Stimulated activated CD8-positive, alpha-beta memory T cell treated with anti-CD3 and anti-CD28 coated beads, Interleukin-7, amount 100 ng/mL, for 48 hours (primary cell): ENCODE data around the gene AFAP1.
A peak's percentile ranks its signal among the peaks of the same experiment; 100 is the strongest.

Experiments
- DNase-seq, 2 donors: peaks; one replicate each; pipeline ENCODE4 v3.0.0-alpha.2; 2020; ENCODE audit warnings: low read depth in 1 of 2; ENCODE audit errors: extremely low read depth in 1 of 2

AFAP1 gene

GRCh38 chr4:7867701-7868435 lies 71.8 kb downstream of the AFAP1 start:
- no peak for DNase-seq

- DNase-seq = no peak
Observed at GRCh38 chr4:7867191-7867590, 72.5 kb downstream of the AFAP1 start.

GRCh38 chr4:7865533-7865932 lies 74.1 kb downstream of the AFAP1 start:
- DNase-seq = no peak

- no peak for DNase-seq
Observed at GRCh38 chr4:7864685-7865084, 75.0 kb downstream of the AFAP1 start.

GRCh38 chr4:7863911-7864681 lies 75.6 kb downstream of the AFAP1 start:
- DNase-seq = no peak

- no peak for DNase-seq
Observed at GRCh38 chr4:7862561-7863192, 77.0 kb downstream of the AFAP1 start.

GRCh38 chr4:7861440-7861881 lies 78.2 kb downstream of the AFAP1 start:
- DNase-seq = no peak

- DNase-seq = no peak
Observed at GRCh38 chr4:7860600-7861163, 79.0 kb downstream of the AFAP1 start.

- DNase-seq = no peak
Observed at GRCh38 chr4:7859326-7859725, 80.3 kb downstream of the AFAP1 start.

GRCh38 chr4:7858498-7858897 lies 81.2 kb downstream of the AFAP1 start:
- no peak for DNase-seq

GRCh38 chr4:7857993-7858392 lies 81.7 kb downstream of the AFAP1 start:
- no peak for DNase-seq

GRCh38 chr4:7857238-7857701 lies 82.4 kb downstream of the AFAP1 start:
- DNase-seq = no peak

- no peak for DNase-seq
Observed at GRCh38 chr4:7855731-7856130, 83.9 kb downstream of the AFAP1 start.

GRCh38 chr4:7854697-7855370 lies 84.8 kb downstream of the AFAP1 start:
- peak in 1 of 2 donors; percentile 42 for DNase-seq

GRCh38 chr4:7854216-7854615 lies 85.4 kb downstream of the AFAP1 start:
- DNase-seq = no peak

GRCh38 chr4:7853271-7853670 lies 86.4 kb downstream of the AFAP1 start:
- DNase-seq = no peak

- DNase-seq = peak in 1 of 2 donors; percentile 51
Observed at GRCh38 chr4:7852568-7853185, 87.0 kb downstream of the AFAP1 start.

- DNase-seq = no peak
Observed at GRCh38 chr4:7850489-7850888, 89.2 kb downstream of the AFAP1 start.

- DNase-seq = no peak
Observed at GRCh38 chr4:7847206-7847605, 92.5 kb downstream of the AFAP1 start.

GRCh38 chr4:7845493-7846128 lies 94.0 kb downstream of the AFAP1 start:
- no peak for DNase-seq
